GM19239 (cell line): ENCODE measurements around the gene PCDHB11.
"Not testable (repeated sequence)": the region's sequence is repeated elsewhere in the genome, so short reads cannot be mapped to it uniquely, and the experiment has no call there.

Source experiments
- DNase-seq: peaks from one replicate; pipeline ENCODE4 v3.0.0; 2011; ENCODE audit warnings: low spot score; ENCODE audit not compliant: insufficient read length
- FAIRE-seq: peaks from 2 replicates; lab custom pipeline; 2011; peaks lifted over from hg19 to GRCh38; lab: Jason Lieb, UNC

The PCDHB11 gene

DNA sequence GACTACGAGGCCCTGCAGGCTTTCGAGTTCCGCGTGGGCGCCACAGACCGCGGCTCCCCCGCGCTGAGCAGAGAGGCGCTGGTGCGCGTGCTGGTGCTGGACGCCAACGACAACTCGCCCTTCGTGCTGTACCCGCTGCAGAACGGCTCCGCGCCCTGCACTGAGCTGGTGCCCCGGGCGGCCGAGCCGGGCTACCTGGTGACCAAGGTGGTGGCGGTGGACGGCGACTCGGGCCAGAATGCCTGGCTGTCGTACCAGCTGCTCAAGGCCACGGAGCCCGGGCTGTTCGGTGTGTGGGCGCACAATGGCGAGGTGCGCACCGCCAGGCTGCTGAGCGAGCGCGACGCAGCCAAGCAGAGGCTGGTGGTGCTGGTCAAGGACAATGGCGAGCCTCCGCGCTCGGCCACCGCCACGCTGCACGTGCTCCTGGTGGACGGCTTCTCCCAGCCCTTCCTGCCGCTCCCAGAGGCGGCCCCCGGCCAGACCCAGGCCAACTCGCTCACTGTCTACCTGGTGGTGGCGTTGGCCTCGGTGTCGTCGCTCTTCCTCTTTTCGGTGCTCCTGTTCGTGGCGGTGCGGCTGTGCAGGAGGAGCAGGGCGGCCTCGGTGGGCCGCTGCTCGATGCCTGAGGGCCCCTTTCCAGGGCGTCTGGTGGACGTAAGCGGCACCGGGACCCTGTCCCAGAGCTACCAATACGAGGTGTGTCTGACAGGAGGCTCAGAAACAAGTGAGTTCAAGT, 15.1 kb upstream of the PCDHB11 start:
- not testable (repeated sequence) for FAIRE-seq, DNase-seq

DNA sequence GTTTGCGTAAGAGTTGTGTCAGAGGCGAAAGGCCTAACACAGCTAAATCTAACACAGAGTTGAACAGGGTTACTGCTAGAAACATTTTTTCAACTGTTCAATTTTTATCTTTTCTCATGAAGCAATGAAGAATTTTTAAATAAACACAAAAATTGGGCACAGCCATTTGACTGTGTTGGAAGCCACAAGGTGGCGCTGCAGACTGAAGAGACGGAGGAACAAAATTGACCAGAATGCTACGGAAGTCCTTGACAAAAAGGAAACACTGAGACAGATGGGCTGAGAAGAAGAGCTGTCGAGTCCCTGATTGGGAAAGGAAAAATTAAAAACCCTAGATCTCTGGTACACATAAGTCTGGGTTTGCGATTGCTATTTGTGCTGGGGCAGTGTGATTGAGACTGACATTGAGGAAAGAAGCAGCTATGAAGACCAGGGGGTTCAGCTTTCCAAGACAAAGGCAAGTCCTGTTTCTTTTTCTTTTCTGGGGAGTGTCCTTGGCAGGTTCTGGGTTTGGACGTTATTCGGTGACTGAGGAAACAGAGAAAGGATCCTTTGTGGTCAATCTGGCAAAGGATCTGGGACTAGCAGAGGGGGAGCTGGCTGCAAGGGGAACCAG, 12.4 kb upstream of the PCDHB11 start, which contains the start of gene PCDHB9:
PCDHB9 (plus strand) TSS at position 265 of the 616 bp plus-strand sequence; CDS start at position 423, 158 bp downstream.
- no peak for FAIRE-seq
- no peak for DNase-seq

DNA sequence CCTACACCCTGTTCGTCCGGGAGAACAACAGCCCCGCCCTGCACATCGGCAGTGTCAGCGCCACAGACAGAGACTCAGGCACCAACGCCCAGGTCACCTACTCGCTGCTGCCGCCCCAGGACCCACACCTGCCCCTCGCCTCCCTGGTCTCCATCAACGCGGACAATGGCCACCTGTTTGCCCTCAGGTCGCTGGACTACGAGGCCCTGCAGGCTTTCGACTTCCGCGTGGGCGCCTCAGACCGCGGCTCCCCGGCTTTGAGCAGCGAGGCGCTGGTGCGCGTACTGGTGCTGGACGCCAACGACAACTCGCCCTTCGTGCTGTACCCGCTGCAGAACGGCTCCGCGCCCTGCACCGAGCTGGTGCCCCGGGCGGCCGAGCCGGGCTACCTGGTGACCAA, 10.7 kb upstream of the PCDHB11 start:
- not testable (repeated sequence) for DNase-seq, FAIRE-seq

DNA sequence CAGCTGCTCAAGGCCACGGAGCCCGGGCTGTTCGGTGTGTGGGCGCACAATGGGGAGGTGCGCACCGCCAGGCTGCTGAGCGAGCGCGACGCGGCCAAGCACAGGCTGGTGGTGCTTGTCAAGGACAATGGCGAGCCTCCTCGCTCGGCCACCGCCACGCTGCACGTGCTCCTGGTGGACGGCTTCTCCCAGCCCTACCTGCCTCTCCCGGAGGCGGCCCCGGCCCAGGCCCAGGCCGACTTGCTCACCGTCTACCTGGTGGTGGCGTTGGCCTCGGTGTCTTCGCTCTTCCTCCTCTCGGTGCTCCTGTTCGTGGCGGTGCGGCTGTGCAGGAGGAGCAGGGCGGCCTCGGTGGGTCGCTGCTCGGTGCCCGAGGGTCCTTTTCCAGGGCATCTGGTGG, 10.3 kb upstream of the PCDHB11 start:
- not testable (repeated sequence) for FAIRE-seq, DNase-seq

DNA sequence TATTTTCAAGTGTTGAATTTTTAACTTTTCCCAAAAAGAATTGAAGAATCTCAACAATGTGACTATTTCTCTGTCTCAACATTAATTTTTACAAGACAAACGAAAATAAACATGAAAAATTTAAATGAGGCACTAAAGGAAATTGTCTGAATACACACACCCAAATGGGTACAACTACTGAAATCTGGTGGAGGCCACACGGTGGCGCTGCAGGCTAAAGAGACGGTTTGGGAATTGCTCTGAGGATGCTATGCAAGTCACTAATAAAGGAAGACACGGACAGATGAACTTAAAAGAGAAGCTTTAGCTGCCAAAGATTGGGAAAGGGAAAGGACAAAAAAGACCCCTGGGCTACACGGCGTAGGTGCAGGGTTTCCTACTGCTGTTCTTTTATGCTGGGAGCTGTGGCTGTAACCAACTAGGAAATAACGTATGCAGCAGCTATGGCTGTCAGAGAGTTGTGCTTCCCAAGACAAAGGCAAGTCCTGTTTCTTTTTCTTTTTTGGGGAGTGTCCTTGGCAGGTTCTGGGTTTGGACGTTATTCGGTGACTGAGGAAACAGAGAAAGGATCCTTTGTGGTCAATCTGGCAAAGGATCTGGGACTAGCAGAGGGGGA, 7.2 kb upstream of the PCDHB11 start, which contains the start of gene PCDHB10:
PCDHB10 (plus strand) TSS at position 244 of the 616 bp plus-strand sequence; CDS start at position 444, 200 bp downstream.
- FAIRE-seq (no peak), DNase-seq (no peak)

DNA sequence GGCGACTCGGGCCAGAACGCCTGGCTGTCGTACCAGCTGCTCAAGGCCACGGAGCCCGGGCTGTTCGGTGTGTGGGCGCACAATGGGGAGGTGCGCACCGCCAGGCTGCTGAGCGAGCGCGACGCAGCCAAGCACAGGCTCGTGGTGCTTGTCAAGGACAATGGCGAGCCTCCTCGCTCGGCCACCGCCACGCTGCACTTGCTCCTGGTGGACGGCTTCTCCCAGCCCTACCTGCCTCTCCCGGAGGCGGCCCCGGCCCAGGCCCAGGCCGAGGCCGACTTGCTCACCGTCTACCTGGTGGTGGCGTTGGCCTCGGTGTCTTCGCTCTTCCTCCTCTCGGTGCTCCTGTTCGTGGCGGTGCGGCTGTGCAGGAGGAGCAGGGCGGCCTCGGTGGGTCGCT, 5.1 kb upstream of the PCDHB11 start:
- not testable (repeated sequence) for DNase-seq, FAIRE-seq

DNA sequence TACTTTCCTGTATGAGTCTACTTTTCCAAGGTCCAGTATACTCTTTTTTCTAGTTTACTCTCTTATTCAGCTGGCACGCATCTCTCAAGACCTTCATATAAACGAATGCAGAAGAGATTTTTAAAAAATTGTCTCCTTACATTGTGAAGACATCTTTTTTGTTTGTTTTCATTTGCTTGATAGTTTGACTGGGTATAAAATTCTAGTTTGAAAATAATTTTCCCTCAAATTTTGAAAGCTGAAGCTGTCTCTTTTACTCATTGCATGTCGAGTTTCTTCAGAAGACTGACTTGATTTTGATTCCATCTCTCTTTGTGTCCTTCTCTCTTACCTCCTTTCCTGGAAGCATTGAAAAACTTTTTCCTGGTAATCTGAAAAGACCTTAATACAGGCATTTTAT, 3.1 kb upstream of the PCDHB11 start:
- DNase-seq (no peak), FAIRE-seq (no peak)

DNA sequence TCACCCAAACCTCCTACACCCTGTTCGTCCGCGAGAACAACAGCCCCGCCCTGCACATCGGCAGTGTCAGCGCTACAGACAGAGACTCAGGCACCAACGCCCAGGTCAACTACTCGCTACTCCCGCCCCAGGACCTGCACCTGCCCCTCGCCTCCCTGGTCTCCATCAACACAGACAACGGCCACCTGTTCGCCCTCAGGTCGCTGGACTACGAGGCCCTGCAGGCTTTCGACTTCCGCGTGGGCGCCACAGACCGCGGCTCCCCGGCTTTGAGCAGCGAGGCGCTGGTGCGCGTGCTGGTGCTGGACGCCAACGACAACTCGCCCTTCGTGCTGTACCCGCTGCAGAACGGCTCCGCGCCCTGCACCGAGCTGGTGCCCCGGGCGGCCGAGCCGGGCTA, 1.7 kb downstream of the PCDHB11 start:
- DNase-seq, FAIRE-seq: not testable (repeated sequence)

DNA sequence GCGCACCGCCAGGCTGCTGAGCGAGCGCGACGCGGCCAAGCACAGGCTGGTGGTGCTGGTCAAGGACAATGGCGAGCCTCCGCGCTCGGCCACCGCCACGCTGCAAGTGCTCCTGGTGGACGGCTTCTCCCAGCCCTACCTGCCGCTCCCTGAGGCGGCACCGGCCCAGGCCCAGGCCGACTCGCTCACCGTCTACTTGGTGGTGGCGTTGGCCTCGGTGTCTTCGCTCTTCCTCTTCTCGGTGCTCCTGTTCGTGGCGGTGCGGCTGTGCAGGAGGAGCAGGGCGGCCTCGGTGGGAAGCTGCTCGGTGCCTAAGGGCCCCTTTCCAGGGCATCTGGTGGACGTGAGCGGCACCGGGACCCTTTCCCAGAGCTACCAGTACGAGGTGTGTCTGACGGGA, 2.2 kb downstream of the PCDHB11 start:
- FAIRE-seq, DNase-seq: not testable (repeated sequence)

DNA sequence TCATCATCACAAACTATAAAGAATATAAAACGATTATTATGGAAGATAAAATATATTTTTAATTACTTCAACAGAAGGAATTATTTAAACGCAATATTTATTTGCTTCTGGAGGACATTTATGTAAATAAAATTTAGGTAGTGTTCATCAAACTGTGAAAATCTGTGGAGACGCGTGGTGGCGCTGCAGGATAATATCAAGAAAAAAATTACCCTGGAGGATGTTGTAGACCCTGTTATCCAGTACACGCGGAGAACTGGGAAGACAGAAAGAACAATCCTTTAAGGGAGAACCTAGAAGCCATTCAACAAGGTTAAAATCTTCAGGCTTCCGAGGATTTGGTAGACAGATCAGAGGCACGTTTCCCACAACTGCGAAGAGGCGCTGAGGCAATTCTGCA, 9.1 kb downstream of the PCDHB11 start, which contains the start of gene PCDHB12:
PCDHB12 (plus strand) TSS at position 242 of the 400 bp plus-strand sequence. CDS start 189 bp downstream, outside the sequence.
- FAIRE-seq (no peak), DNase-seq (no peak)

DNA sequence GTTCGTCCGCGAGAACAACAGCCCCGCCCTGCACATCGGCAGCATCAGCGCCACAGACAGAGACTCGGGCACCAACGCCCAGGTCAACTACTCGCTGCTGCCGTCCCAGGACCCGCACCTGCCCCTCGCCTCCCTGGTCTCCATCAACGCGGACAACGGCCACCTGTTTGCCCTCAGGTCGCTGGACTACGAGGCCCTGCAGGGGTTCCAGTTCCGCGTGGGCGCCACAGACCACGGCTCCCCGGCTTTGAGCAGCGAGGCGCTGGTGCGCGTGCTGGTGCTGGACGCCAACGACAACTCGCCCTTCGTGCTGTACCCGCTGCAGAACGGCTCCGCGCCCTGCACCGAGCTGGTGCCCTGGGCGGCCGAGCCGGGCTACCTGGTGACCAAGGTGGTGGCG, 10.9 kb downstream of the PCDHB11 start:
- not testable (repeated sequence) for FAIRE-seq, DNase-seq

DNA sequence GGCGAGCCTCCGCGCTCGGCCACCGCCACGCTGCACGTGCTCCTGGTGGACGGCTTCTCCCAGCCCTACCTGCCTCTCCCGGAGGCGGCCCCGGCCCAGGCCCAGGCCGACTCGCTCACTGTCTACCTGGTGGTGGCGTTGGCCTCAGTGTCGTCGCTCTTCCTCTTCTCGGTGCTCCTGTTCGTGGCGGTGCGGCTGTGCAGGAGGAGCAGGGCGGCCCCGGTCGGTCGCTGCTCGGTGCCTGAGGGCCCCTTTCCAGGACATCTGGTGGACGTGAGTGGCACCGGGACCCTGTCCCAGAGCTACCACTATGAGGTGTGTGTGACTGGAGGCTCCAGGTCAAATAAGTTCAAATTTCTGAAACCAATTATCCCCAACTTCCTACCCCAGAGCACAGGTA, 11.4 kb downstream of the PCDHB11 start:
- not testable (repeated sequence) for DNase-seq, FAIRE-seq

DNA sequence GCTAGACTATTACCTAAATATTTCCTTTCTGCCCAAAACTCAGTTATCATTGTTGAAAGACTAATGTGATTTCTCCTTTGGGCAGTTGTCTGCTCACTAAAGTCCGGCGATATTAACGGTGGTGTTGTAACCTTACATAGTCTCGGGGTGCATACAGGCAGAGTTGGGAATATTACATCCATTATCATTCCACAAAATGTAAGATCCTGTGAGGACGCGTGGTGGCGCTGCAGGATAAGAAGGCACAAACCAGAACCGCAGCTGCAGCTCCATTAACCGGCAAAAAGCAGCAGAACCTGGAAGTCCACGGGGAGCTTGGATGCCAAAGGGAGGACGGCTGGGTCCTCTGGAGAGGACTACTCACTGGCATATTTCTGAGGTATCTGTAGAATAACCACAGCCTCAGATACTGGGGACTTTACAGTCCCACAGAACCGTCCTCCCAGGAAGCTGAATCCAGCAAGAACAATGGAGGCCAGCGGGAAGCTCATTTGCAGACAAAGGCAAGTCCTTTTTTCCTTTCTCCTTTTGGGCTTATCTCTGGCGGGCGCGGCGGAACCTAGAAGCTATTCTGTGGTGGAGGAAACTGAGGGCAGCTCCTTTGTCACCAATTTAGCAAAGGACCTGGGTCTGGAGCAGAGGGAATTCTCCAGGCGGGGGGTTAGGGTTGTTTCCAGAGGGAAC, 14.4 kb downstream of the PCDHB11 start, which contains the start of gene PCDHB13:
PCDHB13 (plus strand) TSS at position 264 of the 684 bp plus-strand sequence; CDS start at position 469, 205 bp downstream.
- DNase-seq, FAIRE-seq: not testable (repeated sequence)

DNA sequence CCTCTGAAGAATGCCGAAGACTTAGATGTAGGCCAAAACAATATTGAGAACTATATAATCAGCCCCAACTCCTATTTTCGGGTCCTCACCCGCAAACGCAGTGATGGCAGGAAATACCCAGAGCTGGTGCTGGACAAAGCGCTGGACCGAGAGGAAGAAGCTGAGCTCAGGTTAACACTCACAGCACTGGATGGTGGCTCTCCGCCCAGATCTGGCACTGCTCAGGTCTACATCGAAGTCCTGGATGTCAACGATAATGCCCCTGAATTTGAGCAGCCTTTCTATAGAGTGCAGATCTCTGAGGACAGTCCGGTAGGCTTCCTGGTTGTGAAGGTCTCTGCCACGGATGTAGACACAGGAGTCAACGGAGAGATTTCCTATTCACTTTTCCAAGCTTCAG, 15.2 kb downstream of the PCDHB11 start:
- not testable (repeated sequence) for FAIRE-seq

DNA sequence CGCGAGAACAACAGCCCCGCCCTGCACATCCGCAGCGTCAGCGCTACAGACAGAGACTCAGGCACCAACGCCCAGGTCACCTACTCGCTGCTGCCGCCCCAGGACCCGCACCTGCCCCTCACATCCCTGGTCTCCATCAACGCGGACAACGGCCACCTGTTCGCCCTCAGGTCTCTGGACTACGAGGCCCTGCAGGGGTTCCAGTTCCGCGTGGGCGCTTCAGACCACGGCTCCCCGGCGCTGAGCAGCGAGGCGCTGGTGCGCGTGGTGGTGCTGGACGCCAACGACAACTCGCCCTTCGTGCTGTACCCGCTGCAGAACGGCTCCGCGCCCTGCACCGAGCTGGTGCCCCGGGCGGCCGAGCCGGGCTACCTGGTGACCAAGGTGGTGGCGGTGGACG, 16.1 kb downstream of the PCDHB11 start:
- not testable (repeated sequence) for FAIRE-seq, DNase-seq

More for the DNA sequence above, 15.2 kb downstream of the PCDHB11 start:
- DNase-seq = not testable (repeated sequence)

DNA sequence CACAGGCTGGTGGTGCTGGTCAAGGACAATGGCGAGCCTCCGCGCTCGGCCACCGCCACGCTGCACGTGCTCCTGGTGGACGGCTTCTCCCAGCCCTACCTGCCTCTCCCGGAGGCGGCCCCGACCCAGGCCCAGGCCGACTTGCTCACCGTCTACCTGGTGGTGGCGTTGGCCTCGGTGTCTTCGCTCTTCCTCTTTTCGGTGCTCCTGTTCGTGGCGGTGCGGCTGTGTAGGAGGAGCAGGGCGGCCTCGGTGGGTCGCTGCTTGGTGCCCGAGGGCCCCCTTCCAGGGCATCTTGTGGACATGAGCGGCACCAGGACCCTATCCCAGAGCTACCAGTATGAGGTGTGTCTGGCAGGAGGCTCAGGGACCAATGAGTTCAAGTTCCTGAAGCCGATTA, 16.6 kb downstream of the PCDHB11 start:
- not testable (repeated sequence) for FAIRE-seq, DNase-seq

DNA sequence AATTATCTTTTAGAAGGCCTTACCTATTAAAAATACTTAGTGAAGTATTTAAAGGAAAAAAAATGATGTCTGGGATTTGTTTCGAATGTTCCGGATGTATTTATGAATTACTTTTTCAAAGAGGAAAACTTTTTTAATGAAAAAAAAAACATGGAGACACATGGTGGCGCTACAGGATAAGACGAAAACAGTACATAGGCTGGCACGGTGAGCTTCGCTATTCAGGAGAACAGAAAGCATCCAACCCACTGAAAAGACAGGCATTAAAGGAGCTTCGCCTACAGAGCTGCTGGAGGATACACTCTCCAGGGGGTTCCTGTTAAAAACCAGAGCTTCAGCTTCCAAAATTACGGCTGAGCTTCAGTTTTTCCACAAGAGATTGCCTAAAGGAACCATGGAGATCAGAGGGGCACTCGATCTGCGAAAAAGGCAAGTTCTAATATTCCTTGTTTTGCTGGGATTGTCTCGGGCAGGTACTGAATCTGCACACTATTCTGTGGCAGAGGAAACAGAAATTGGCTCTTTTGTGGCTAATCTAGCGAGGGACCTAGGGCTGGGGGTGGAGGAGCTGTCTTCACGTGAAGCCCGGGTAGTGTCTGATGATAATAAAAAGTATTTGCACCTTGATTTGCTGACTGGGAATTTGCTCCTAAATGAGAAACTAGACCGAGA, 23.8 kb downstream of the PCDHB11 start, which contains the start of gene PCDHB14:
PCDHB14 (plus strand) TSS at position 232 of the 672 bp plus-strand sequence; CDS start at position 395, 163 bp downstream.
- DNase-seq (no peak), FAIRE-seq (no peak)

DNA sequence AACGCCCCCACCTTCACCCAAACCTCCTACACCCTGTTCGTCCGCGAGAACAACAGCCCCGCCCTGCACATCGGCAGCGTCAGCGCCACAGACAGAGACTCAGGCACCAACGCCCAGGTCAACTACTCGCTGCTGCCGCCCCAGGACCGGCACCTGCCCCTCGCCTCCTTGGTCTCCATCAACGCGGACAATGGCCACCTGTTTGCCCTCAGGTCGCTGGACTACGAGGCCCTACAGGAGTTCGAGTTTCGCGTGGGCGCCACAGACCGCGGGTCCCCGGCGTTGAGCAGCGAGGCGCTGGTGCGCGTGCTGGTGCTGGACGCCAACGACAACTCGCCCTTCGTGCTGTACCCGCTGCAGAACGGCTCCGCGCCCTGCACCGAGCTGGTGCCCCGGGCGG, 25.4 kb downstream of the PCDHB11 start:
- not testable (repeated sequence) for DNase-seq, FAIRE-seq

DNA sequence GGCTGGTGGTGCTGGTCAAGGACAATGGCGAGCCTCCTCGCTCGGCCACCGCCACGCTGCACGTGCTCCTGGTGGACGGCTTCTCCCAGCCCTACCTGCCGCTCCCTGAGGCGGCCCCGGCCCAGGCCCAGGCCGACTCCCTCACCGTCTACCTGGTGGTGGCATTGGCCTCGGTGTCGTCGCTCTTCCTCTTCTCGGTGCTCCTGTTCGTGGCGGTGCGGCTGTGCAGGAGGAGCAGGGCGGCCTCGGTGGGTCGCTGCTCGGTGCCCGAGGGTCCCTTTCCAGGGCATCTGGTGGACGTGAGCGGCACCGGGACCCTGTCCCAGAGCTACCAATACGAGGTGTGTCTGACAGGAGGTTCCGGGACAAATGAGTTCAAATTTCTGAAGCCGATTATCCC, 26.0 kb downstream of the PCDHB11 start:
- FAIRE-seq, DNase-seq: not testable (repeated sequence)
